ENCODE results near the gene TMPRSS6. TPM values are rescaled to one million over a fixed set of nuclear protein-coding genes. Genes with fewer than 3 reads are reported as not detected.
A peak's percentile ranks its signal among the peaks of the same experiment; 100 is the strongest.

Gene TMPRSS6
- not detected for polyA plus RNA-seq

GRCh38 chr22:37109242-37109917, at the start of gene TMPRSS6:
Gene TMPRSS6, minus strand, starts transcription at chr22:37109713. Its CDS starts 6,296 bp downstream, at chr22:37103417.
- no peaks in the 10 kb centered on the region for H3K36me3 Mint-ChIP-seq

GRCh38 chr22:37158963-37159290, 49.4 kb upstream of the TMPRSS6 start:
- Mint-ChIP-seq H3K4me1 (peaks cover 15 to 23% (median 20%) of the 10 kb centered on the region in 3 donors), H3K4me3 (no peak overlapping the region), H3K27me3 (peaks cover 3% of the 10 kb centered on the region), H3K27ac (no peak overlapping the region), H3K36me3 (no peaks in the 10 kb centered on the region), H3K9me3 (no peaks in the 10 kb centered on the region)

More at GRCh38 chr22:37109242-37109917, at the start of gene TMPRSS6:
- H3K27ac Mint-ChIP-seq, result no peak within 1 kb of the TSS
- no peaks in the 10 kb centered on the region for H3K4me1 Mint-ChIP-seq
- H3K9me3 Mint-ChIP-seq, result peaks cover 0 to 3% (median 0%) of the 10 kb centered on the region in 3 donors
- no peak within 1 kb of the TSS for H3K4me3 Mint-ChIP-seq
- no peaks in the 10 kb centered on the region for H3K27me3 Mint-ChIP-seq

GRCh38 chr22:37157516-37158285, 48.2 kb upstream of the TMPRSS6 start:
- Mint-ChIP-seq H3K36me3 (no peaks in the 10 kb centered on the region), H3K9me3 (no peaks in the 10 kb centered on the region), H3K27me3 (peaks cover 3% of the 10 kb centered on the region), H3K4me3 (no peak overlapping the region), H3K27ac (peak overlapping the region in 1 of 3 donors; percentile 9), H3K4me1 (peaks cover 6 to 26% (median 12%) of the 10 kb centered on the region in 3 donors)

GRCh38 chr22:37156686-37157435, 47.3 kb upstream of the TMPRSS6 start:
- Mint-ChIP-seq H3K27me3 (peaks cover 3% of the 10 kb centered on the region), H3K4me1 (peaks cover 2 to 18% (median 4%) of the 10 kb centered on the region in 3 donors), H3K9me3 (peaks cover 0 to 2% (median 0%) of the 10 kb centered on the region in 3 donors), H3K36me3 (no peaks in the 10 kb centered on the region), H3K27ac (peak overlapping the region in 1 of 3 donors; percentile 9), H3K4me3 (no peak overlapping the region)

GRCh38 chr22:37155971-37156370, 46.5 kb upstream of the TMPRSS6 start:
- peaks cover 3% of the 10 kb centered on the region for H3K27me3 Mint-ChIP-seq
- peaks cover 2 to 16% (median 4%) of the 10 kb centered on the region in 3 donors for H3K4me1 Mint-ChIP-seq

GRCh38 chr22:37154925-37155712, 45.6 kb upstream of the TMPRSS6 start:
- H3K9me3 Mint-ChIP-seq, result peaks cover 0 to 9% (median 3%) of the 10 kb centered on the region in 3 donors
- no peak overlapping the region for H3K27ac Mint-ChIP-seq
- peaks cover 3% of the 10 kb centered on the region for H3K36me3 Mint-ChIP-seq
- H3K27me3 Mint-ChIP-seq, result peaks cover 3% of the 10 kb centered on the region
- peak overlapping the region in 1 of 4 donors; percentile 25 for H3K4me3 Mint-ChIP-seq
- peaks cover 3 to 16% (median 6%) of the 10 kb centered on the region in 3 donors for H3K4me1 Mint-ChIP-seq

More at GRCh38 chr22:37155971-37156370, 46.5 kb upstream of the TMPRSS6 start:
- Mint-ChIP-seq H3K27ac (no peak overlapping the region), H3K36me3 (peaks cover under 1% of the 10 kb centered on the region), H3K9me3 (peaks cover 0 to 5% (median 1%) of the 10 kb centered on the region in 3 donors), H3K4me3 (no peak overlapping the region)

- Mint-ChIP-seq H3K9me3 (peaks cover 0 to 9% (median 3%) of the 10 kb centered on the region in 3 donors), H3K4me3 (no peak overlapping the region), H3K27ac (no peak overlapping the region), H3K36me3 (peaks cover 3% of the 10 kb centered on the region), H3K4me1 (peaks cover 5 to 8% (median 6%) of the 10 kb centered on the region in 3 donors), H3K27me3 (peaks cover 3% of the 10 kb centered on the region)
Observed at GRCh38 chr22:37153901-37154300, 44.4 kb upstream of the TMPRSS6 start.

GRCh38 chr22:37151401-37151800, 41.9 kb upstream of the TMPRSS6 start:
- Mint-ChIP-seq H3K4me1 (peaks cover 8 to 16% (median 9%) of the 10 kb centered on the region in 3 donors), H3K9me3 (peaks cover 0 to 9% (median 3%) of the 10 kb centered on the region in 3 donors), H3K4me3 (no peak overlapping the region), H3K27me3 (peaks cover 2% of the 10 kb centered on the region), H3K36me3 (peaks cover 3% of the 10 kb centered on the region), H3K27ac (no peak overlapping the region)

- peaks cover 8 to 16% (median 9%) of the 10 kb centered on the region in 3 donors for H3K4me1 Mint-ChIP-seq
- peaks cover 0 to 9% (median 3%) of the 10 kb centered on the region in 3 donors for H3K9me3 Mint-ChIP-seq
- peaks cover under 1% of the 10 kb centered on the region for H3K27me3 Mint-ChIP-seq
- H3K4me3 Mint-ChIP-seq, result no peak overlapping the region
- H3K36me3 Mint-ChIP-seq, result peaks cover 3% of the 10 kb centered on the region
- peak overlapping the region in 1 of 3 donors; percentile 57 for H3K27ac Mint-ChIP-seq
Observed at GRCh38 chr22:37150701-37151100, 41.2 kb upstream of the TMPRSS6 start.

- peak overlapping the region in 3 of 4 donors; percentile 74 to 89 (median 85) for H3K4me3 Mint-ChIP-seq
- peaks cover 6 to 16% (median 11%) of the 10 kb centered on the region in 3 donors for H3K4me1 Mint-ChIP-seq
- H3K9me3 Mint-ChIP-seq, result peaks cover 0 to 9% (median 3%) of the 10 kb centered on the region in 3 donors
- H3K36me3 Mint-ChIP-seq, result peaks cover 3% of the 10 kb centered on the region
- H3K27ac Mint-ChIP-seq, result peak overlapping the region in 2 of 3 donors; percentile 29 to 75
- H3K27me3 Mint-ChIP-seq, result no peaks in the 10 kb centered on the region
Observed at GRCh38 chr22:37148742-37149665, 39.5 kb upstream of the TMPRSS6 start.

GRCh38 chr22:37148031-37148651, 38.6 kb upstream of the TMPRSS6 start:
- Mint-ChIP-seq H3K27ac (peak overlapping the region in 2 of 3 donors; percentile 29 to 89), H3K9me3 (peaks cover 0 to 9% (median 3%) of the 10 kb centered on the region in 3 donors), H3K36me3 (peaks cover 3% of the 10 kb centered on the region), H3K27me3 (no peaks in the 10 kb centered on the region), H3K4me1 (peaks cover 6 to 12% (median 11%) of the 10 kb centered on the region in 3 donors), H3K4me3 (peak overlapping the region in 2 of 4 donors; percentile 51 to 89)

- peaks cover 6 to 12% (median 11%) of the 10 kb centered on the region in 3 donors for H3K4me1 Mint-ChIP-seq
- H3K27me3 Mint-ChIP-seq, result no peaks in the 10 kb centered on the region
- peak overlapping the region in 3 of 4 donors; percentile 42 to 77 (median 51) for H3K4me3 Mint-ChIP-seq
- peak overlapping the region in 1 of 3 donors; percentile 63 for H3K27ac Mint-ChIP-seq
- H3K36me3 Mint-ChIP-seq, result peaks cover 3% of the 10 kb centered on the region
- peaks cover 0 to 9% (median 3%) of the 10 kb centered on the region in 3 donors for H3K9me3 Mint-ChIP-seq
Observed at GRCh38 chr22:37147186-37147990, 37.9 kb upstream of the TMPRSS6 start.

Data from IgD-negative memory B cell (primary cell).